ENCODE data around the gene EN2.

DNA sequence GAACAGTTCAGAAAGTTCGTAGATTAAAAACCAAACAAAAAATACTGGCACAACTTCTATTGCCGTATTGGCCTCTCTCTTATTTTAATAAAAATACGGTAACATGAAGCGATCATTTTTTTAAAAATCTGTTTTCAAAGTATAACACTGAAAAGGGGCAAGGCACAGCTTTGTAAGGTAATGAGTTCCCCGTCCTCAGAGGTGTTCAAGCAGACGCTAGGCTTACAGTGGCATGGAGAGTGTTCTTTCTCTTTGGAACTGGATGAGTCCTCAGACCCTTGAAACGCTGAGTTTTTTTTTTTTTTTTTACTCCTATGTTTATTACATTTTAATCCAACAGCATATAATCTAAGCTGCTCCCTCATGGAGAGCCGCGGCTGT, 7.8 kb downstream of the EN2 start:
- no peak for TF ChIP-seq POLR2A (IDR thresholded peaks at IDR 0.05)
- TF ChIP-seq, protein P1, sequence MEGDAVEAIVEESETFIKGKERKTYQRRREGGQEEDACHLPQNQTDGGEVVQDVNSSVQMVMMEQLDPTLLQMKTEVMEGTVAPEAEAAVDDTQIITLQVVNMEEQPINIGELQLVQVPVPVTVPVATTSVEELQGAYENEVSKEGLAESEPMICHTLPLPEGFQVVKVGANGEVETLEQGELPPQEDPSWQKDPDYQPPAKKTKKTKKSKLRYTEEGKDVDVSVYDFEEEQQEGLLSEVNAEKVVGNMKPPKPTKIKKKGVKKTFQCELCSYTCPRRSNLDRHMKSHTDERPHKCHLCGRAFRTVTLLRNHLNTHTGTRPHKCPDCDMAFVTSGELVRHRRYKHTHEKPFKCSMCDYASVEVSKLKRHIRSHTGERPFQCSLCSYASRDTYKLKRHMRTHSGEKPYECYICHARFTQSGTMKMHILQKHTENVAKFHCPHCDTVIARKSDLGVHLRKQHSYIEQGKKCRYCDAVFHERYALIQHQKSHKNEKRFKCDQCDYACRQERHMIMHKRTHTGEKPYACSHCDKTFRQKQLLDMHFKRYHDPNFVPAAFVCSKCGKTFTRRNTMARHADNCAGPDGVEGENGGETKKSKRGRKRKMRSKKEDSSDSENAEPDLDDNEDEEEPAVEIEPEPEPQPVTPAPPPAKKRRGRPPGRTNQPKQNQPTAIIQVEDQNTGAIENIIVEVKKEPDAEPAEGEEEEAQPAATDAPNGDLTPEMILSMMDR (IDR thresholded peaks at IDR 0.05): no peak
